HAP-1 (cell line): Measurements from ENCODE around the gene BPIFB6.

ENCODE experiments used
- DNase-seq, 2 experiments: peaks; one replicate each; pipeline ENCODE4 v3.0.0-alpha.2; 2016 to 2020; ENCODE audit warnings: low spot score in 2 of 2
- H3K27me3 ChIP-seq: fragments of 250-450 bp; sonication (Bioruptor Pico); 2 replicates; pipeline ENCODE4 v1.5.1; 2020; ENCODE audit warnings: low read depth, mild to moderate bottlenecking, moderate library complexity
- H3K36me3 ChIP-seq: fragments of 250-450 bp; sonication (Bioruptor Pico); replicated peaks from 2 replicates; pipeline ENCODE4 v1.5.1; 2020; ENCODE audit warnings: mild to moderate bottlenecking
- H3K4me1 ChIP-seq: fragments of 250-450 bp; sonication (Bioruptor Pico); 2 replicates; pipeline ENCODE4 v1.5.1; 2020; ENCODE audit warnings: mild to moderate bottlenecking
- H3K4me3 ChIP-seq: fragments of 250-450 bp; sonication (Bioruptor Pico); 2 replicates; pipeline ENCODE4 v1.5.1; 2020; ENCODE audit warnings: mild to moderate bottlenecking, moderate library complexity
- H3K9me3 ChIP-seq: fragments of 250-450 bp; sonication (Bioruptor Pico); 2 replicates; pipeline ENCODE4 v1.5.1; 2020; ENCODE audit warnings: mild to moderate bottlenecking, moderate library complexity
- in situ Hi-C: fragments of 300-500 bp; cut with MboI; formaldehyde crosslinking; loops from 3 replicates; pipeline ENCODE4 v1.14.3; 2020; ENCODE audit warnings: low sequenced_read_pairs, inconsistent platforms, mixed read lengths

Gene BPIFB6

DNA sequence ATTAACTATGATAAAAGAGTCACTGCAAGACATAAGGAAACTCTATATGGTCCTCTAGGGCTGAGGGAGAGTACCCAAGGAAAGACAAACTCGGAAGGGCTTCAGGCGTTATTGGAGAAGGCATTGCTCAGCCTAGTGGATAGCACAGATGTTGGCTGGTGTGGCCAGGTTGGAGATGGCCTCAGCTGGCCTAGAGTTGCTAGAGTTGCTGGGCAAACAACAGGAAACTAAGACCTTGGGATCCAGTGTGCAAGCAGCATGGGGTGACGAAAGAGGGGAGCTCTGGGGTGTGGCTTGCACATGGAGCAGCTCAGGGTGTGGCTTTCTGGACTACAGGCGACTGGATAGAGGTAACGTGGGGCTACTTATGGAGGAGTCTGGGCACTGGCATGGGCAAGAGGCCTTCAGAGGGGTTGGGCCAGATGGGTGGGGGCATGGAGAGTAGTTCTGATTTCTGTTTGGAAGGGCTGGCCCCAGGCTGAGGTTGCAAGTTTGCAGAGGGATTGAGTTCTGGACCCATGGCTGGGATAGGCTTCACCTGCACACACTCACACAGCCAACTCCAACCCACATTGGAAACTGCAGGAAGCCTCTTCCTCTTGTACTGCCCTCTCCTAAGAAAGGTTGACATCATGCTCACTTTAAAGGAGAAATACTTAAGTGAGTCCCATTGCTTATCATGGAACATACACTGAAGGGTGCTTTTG lies 5.2 kb upstream of the BPIFB6 start:
- Histone ChIP-seq H3K27me3 (no peaks in the 10 kb centered on the region), H3K4me3 (no peak overlapping the region)
- no peak for DNase-seq

DNA sequence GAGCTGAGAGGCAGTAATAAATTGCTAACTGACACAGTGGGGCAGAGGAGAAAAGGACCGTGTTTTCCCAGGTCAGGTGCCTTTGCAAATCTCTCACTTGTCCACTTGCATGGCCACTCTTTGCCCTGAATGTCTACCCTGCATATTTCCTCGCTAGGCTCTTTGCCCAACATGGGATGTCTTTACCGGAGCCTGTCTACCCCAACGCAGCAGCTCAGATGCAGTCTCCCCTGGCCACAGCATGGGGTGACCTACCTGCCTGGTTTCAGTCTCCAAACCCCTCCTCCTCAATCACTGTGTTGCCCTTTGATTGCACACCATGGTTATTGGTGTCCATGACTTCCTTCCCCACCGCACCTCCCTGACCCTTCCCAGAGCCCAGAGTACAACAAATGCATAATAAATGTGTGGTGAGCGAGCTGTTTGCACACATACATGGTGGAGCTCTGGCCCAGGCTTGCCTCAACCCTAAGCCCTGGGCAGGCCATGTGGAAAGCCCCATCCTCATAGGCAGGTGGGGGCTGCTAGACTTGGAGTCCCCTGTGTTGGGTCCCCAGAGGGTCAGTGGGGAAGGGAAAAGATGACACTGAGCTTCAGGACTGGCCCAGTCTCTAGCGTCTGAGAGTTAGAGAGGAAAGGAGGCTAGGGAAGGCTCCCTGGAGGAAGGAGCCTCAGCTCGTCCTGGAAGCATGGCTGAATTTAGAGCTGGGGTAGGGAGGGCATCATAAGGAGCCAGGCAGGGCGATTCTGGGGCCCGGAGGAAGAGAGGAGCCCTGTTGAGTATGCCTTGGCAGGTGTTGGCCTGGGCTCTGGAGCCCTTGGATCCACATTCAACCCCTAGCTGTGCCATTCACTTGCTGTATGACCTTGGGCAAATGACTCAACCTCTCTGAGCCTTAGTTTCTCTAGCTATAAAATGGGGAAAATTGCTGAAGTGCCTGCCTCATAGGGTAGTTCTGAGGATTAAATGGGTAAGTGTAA lies 4.4 kb upstream of the BPIFB6 start:
- in situ Hi-C loops, result no loop called here
- H3K4me1 ChIP-seq, result no peaks in the 10 kb centered on the region
- H3K36me3 ChIP-seq, result no peaks in the 10 kb centered on the region
- H3K4me3 ChIP-seq, result no peak overlapping the region
- no peak for DNase-seq
- no peaks in the 10 kb centered on the region for H3K27me3 ChIP-seq
- H3K9me3 ChIP-seq, result no peaks in the 10 kb centered on the region

More for the DNA sequence above, 5.2 kb upstream of the BPIFB6 start:
- in situ Hi-C loops, result no loop called here
- no peaks in the 10 kb centered on the region for H3K9me3 ChIP-seq
- H3K36me3 ChIP-seq, result no peaks in the 10 kb centered on the region
- no peaks in the 10 kb centered on the region for H3K4me1 ChIP-seq

DNA sequence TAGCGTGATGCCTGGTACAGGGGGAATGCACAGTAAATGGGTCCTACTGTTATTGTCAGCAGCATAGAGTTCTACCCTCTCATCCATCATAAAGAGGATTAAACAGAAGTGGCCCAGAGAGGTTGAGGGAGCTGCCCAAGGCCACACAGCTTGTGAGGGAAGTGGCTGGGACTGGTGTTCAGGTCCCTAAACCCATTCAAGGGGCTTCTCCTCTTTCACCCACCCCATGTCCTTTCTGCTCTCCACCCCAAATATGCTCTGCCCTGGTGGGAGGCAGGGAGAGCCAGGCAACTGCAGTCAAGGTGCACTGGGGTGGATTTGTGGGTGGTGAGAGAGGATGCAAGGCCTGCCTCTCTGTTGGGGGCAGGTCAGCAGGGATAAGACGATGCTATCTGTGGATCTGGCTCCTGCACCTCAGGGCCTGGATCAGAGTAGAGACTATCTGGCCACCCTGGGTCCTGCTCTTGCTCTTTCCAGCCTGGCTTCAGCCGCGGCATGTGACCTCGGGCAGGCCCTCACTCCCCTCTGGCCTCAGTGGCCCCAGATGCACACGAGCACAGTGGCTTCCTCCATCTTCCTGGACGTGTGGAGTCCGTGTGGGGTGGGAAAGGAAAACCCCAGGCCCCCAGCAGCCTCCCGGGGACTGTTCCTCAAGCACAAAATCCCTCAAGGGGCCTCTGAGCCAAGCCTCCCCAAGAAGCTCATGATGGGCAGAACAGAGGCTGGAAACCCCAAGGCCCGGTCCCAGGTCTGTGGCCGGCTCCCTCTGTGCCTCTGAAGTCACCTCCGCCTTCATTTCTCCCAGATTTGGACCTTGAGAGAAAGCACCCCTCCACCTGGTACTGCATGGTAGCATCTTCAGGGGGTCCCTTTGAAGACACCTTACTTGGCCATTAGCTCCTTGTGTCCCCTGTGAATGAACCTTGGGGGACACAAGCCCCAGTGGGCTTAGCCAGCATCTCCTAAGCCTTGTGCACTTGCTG lies 3.4 kb upstream of the BPIFB6 start:
- no peaks in the 10 kb centered on the region for H3K36me3 ChIP-seq
- DNase-seq, result no peak
- H3K4me3 ChIP-seq, result no peak overlapping the region
- in situ Hi-C loops, result no loop called here
- H3K9me3 ChIP-seq, result no peaks in the 10 kb centered on the region
- H3K4me1 ChIP-seq, result no peaks in the 10 kb centered on the region
- no peaks in the 10 kb centered on the region for H3K27me3 ChIP-seq

DNA sequence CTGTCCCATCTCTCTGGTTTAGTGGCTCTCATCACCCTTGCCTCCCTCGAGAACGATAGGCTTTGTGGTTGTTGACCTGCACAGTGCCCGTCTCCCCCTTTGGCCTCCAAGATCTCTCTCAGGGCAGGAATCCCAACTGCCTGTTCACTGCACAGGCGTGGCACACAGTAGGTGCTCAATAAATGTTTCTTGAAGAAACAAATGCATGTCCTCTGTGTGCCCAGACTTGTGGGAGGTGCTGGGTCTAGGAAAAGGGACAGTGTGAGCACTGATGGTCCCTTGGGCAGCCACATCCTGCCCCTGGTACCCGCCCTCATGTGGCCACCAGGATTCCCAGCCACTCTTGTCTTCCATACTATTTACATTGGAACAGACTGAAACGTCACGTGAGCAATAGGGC lies 2.6 kb upstream of the BPIFB6 start:
- in situ Hi-C loops, result no loop called here
- no peaks in the 10 kb centered on the region for H3K4me1 ChIP-seq
- no peaks in the 10 kb centered on the region for H3K36me3 ChIP-seq
- H3K9me3 ChIP-seq, result no peaks in the 10 kb centered on the region
- no peak overlapping the region for H3K4me3 ChIP-seq
- no peaks in the 10 kb centered on the region for H3K27me3 ChIP-seq
- no peak for DNase-seq

DNA sequence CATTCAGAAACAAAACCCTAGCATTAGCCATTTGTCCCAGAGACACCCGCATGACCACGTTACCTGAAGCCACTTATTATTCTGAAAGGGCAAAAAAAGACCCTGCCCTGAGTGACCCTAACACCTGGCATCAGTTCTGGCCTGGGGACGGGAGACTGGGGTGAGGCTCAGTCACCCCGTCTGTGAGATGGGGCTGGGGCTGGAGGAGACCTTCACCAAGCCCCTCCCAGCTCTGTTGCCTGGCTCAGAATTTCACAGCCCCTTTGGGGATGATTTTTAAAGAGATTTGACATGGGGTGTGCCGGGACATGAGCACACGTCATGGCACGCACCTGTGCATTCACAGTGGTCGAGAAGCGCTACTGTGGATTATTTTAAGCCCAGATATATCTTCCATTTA lies 1.4 kb upstream of the BPIFB6 start:
- H3K9me3 ChIP-seq, result no peaks in the 10 kb centered on the region
- H3K4me1 ChIP-seq, result no peaks in the 10 kb centered on the region
- H3K36me3 ChIP-seq, result no peaks in the 10 kb centered on the region
- no peak overlapping the region for H3K4me3 ChIP-seq
- DNase-seq, result no peak
- H3K27me3 ChIP-seq, result no peaks in the 10 kb centered on the region
- in situ Hi-C loops, result no loop called here

DNA sequence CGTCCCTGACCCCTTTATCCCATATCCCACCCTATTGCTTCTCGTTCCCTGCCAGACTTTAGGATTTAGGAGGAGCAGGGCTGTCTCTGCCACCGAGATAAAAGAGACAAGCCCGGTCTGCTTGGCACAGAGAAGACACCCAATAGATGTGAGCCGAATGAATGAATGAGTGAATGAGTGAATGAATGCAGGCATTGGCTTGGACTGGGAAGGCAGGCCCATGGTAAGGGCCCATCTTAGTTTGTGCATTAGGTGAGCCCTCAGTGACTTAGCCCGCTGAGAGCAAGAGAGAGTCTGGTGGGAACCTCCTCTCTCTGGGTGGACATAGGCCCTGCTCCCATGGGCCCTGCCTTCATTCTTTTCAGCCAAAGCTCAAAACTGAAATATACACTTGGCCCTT lies 879 bp upstream of the BPIFB6 start:
- no peak for DNase-seq
- in situ Hi-C loops, result no loop called here
- Histone ChIP-seq H3K4me3 (no peak overlapping the region), H3K27me3 (no peaks in the 10 kb centered on the region), H3K36me3 (no peaks in the 10 kb centered on the region), H3K9me3 (no peaks in the 10 kb centered on the region), H3K4me1 (no peaks in the 10 kb centered on the region)

DNA sequence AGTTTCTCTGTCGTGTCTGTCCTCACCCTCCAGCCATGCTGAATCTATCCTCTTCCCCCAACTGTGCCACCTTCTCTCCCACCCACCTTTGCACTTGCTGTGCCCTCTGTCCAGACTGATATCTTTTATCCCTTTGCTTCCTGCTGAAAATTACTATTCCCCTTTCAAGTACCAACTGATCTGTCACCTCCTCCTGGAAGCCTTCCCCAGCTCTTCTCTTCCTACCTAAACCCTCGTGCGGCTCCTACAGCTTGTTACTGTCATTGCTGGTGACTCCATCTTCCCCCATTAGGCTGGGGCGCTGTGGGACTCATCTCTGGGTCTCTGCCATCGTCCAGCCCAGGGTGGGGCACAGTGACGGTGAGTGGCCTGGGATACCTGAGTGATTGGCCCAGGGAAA lies 1.1 kb downstream of the BPIFB6 start:
- Histone ChIP-seq H3K4me3 (no peak overlapping the region), H3K27me3 (no peaks in the 10 kb centered on the region), H3K36me3 (no peaks in the 10 kb centered on the region), H3K9me3 (no peaks in the 10 kb centered on the region), H3K4me1 (no peaks in the 10 kb centered on the region)
- no peak for DNase-seq
- in situ Hi-C loops, result no loop called here

DNA sequence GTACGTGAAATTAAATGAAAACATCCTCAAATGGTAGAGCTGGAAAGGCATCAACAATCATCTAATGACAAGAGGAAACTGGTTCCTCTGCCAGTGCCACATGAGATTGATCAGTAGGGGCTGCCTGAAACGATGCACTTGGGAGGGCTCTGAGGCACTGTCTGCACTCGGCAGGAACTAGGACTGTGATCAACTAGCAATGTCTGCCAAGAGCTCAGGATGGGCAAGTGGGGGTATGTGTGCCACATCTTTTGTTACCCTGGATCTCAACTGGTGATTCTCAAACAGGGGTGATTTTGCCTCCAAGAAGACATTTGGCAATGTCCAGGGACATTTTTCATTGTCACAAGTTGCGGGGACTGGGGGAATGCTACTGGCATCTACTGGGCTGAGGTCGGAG lies 1.9 kb downstream of the BPIFB6 start:
- Histone ChIP-seq H3K4me1 (no peaks in the 10 kb centered on the region), H3K27me3 (no peaks in the 10 kb centered on the region), H3K9me3 (no peaks in the 10 kb centered on the region), H3K36me3 (no peaks in the 10 kb centered on the region), H3K4me3 (no peak overlapping the region)
- in situ Hi-C loops, result no loop called here
- no peak for DNase-seq

DNA sequence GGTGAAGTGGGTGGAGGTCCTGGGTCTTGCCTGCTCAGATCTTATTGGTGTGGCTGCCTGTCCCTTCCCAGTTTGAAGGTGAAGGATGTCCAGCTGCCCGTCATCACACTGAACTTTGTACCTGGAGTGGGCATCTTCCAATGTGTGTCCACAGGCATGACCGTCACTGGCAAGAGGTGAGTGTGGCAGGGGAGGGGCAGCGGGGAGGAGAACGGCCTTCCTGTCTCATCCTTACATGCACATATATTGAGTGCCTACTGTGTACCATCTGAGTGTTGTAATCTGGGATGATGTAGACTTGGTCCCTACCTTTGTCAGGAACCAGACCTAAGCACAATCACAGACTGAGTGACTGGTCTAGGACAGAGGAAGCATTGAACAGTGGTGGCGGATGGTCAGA lies 2.7 kb downstream of the BPIFB6 start:
- Histone ChIP-seq H3K4me3 (no peak overlapping the region), H3K36me3 (no peaks in the 10 kb centered on the region), H3K27me3 (no peaks in the 10 kb centered on the region), H3K4me1 (no peaks in the 10 kb centered on the region), H3K9me3 (no peaks in the 10 kb centered on the region)
- DNase-seq, result no peak
- in situ Hi-C loops, result no loop called here

DNA sequence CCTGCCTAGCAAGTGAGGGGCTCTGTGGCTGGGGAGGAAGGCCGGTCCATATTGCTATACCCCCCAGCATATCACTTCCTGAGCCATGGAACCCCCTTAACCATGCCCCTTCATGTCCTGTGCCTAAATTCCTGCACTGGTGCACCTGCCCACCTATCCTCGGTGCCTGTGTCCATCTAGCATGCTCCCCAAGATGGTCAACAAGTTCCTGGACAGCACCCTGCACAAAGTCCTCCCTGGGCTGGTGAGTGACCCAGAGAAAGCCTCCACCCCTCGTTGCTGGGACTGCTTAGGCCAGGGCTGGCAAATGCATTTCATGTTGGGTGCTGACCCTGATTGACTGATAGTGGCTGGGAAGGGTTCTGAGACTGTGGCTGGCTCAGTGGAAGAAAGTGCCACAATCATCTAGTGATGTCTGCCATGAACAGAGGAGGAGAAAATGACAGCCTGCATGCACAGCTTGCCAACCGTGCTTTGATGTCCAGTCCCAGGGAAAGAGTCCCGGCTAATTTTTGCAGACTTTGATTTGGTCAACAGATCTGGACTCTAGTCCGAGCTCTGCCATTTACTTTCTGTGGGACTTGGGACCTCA lies 3.5 kb downstream of the BPIFB6 start:
- H3K4me1 ChIP-seq, result no peaks in the 10 kb centered on the region
- no peaks in the 10 kb centered on the region for H3K36me3 ChIP-seq
- in situ Hi-C loops, result no loop called here
- DNase-seq, result no peak
- no peak overlapping the region for H3K4me3 ChIP-seq
- H3K27me3 ChIP-seq, result no peaks in the 10 kb centered on the region
- no peaks in the 10 kb centered on the region for H3K9me3 ChIP-seq

DNA sequence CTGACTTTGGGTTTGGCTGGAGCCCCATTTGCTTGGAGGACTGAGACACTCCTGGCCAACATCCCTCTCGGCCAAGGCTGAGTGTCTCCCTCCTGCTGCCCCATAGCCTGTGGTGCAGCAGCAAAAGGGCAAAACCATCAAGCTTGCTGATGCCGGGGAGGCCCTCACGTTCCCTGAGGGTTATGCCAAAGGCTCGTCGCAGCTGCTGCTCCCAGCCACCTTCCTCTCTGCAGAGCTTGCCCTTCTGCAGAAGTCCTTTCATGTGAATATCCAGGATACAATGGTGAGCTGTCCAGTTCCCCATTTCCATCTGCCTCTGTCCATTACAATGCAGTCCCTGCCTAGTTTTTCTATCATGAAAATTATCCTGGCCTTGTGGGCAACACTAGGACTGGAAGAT lies 6.0 kb downstream of the BPIFB6 start:
- Histone ChIP-seq H3K27me3 (no peaks in the 10 kb centered on the region), H3K36me3 (no peaks in the 10 kb centered on the region), H3K4me1 (no peaks in the 10 kb centered on the region), H3K4me3 (no peak overlapping the region), H3K9me3 (no peaks in the 10 kb centered on the region)
- in situ Hi-C loops, result no loop called here
- no peak for DNase-seq

DNA sequence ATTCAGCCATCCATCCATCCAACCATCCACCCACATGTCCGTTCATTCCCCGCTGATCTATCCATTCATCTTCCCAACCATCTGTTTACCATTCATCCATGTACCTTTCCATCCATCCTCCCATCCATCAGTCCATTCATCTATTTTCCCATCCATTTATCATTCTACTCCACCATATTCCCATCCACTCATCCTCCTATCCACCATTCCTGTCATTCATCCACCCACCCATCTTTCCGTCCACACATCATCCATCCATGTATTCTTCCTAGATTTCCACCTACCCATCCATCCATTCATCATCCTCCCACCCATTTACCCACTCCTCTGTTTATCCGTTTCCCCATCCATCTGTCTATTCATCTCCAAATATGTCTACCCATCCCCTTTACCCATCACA lies 6.8 kb downstream of the BPIFB6 start:
- H3K27me3 ChIP-seq, result no peaks in the 10 kb centered on the region
- no peaks in the 10 kb centered on the region for H3K36me3 ChIP-seq
- H3K4me1 ChIP-seq, result no peaks in the 10 kb centered on the region
- no peak overlapping the region for H3K4me3 ChIP-seq
- in situ Hi-C loops, result no loop called here
- no peak for DNase-seq
- H3K9me3 ChIP-seq, result no peaks in the 10 kb centered on the region

DNA sequence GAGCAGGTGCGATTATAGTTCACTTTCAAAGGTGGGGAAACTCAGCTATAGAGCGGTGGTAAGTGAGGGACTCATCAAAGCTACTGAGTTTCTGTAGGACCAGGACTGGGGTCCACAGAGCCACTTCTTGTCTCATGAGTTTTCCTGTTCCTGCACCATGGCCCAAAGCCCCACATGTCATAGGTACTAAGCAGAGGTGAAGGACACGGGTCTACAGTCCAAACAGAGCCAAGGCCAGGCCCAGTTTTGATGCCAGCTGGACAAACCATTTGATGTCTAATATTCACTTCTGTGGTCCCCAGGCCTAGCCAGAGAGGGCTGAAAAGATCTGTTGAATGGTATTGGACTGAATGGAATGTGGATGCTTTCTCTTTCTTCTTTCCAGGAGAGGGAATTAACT lies 11.0 kb downstream of the BPIFB6 start:
- Histone ChIP-seq H3K9me3 (no peaks in the 10 kb centered on the region; the same call in 1 of the 2 replicates), H3K36me3 (no peaks in the 10 kb centered on the region), H3K4me1 (no peaks in the 10 kb centered on the region), H3K27me3 (no peaks in the 10 kb centered on the region), H3K4me3 (no peak overlapping the region)
- in situ Hi-C loops, result loop anchor here (10.0 kb wide), 1 partner anchor 58 kb away; no protein-coding TSS in a partner anchor
- DNase-seq, result no peak
